ENCODE data around the gene C11orf52.
"Not testable (repeated sequence)": the region's sequence is repeated elsewhere in the genome, so short reads cannot be mapped to it uniquely, and the experiment has no call there.

Gene C11orf52

DNA sequence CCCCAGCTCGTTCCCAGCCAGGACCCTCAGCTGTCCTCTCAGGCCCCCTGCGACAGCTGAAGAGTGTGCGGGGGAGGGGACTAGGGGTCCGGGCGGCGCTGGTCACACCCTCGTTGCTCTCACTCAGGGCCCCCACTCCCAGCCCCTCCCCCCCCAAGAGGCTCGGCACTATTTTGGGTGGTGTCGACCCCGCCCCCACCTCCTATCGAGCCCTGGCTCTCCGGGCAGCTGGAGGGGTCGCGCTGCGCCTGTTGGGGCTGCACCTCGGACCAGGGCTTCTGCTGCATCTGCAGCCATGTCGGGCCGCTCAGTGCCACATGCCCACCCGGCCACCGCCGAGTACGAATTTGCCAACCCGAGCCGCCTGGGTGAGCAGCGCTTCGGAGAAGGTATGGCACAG, 6.2 kb upstream of the C11orf52 start, which contains the start of gene HSPB2:
HSPB2 (plus strand) TSS at position 200 of the 400 bp plus-strand sequence; CDS start at position 296, 96 bp downstream.
- in situ Hi-C loops (cut with HindIII; ENCODE audit: low sequenced_read_pairs) = no loop called here

DNA sequence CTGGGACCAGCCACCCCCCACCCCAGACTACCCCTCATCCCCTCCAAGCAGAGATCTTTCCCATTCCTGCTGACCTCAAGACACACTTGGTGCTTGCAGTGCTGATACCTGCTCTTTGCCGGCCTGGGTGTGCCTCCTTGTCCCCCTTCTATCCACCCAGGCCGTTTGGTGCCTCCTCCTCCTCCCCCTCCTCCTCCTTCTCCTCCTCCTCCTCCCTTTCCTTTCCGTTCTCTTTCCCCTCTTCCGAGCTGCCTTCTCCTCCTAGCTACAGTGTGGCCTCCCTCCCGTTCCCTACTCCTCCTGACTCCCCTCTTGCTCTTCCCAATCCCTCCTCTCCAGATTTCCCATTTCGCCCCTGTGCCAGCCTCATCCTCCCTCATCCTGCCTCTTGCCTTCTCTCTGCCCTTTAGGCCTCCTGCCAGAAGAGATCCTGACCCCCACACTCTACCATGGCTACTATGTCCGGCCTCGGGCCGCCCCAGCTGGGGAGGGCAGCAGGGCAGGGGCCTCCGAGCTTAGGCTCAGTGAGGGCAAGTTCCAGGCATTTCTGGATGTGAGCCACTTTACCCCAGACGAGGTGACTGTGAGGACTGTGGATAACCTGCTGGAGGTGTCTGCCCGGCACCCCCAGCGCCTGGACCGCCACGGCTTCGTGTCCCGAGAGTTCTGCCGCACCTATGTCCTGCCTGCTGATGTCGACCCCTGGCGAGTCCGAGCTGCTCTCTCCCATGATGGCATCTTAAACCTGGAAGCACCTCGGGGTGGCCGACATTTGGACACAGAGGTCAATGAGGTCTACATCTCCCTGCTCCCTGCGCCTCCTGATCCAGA, 5.5 kb upstream of the C11orf52 start:
- in situ Hi-C loops (cut with HindIII; ENCODE audit: low sequenced_read_pairs) = no loop called here

DNA sequence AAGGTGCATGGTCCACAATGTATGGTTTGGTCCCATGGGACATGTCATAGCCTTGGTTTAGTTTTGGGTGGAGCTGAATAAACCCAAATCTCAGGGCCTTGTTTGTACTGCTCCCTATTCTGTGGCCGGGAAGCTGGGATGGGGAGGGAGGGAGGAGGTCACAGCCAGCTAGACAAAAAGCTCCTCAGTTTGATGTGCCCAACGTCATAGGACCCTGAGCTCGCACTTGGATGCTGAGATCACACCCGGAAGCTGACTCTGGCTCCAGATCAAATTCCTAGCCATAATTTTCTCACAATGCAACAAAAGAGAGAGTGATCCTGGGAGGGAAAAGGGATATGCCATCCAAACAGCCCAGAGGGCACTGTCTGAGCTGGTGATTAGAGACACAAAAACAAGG, 4.7 kb upstream of the C11orf52 start:
- in situ Hi-C loops (cut with HindIII; ENCODE audit: low sequenced_read_pairs) = no loop called here

DNA sequence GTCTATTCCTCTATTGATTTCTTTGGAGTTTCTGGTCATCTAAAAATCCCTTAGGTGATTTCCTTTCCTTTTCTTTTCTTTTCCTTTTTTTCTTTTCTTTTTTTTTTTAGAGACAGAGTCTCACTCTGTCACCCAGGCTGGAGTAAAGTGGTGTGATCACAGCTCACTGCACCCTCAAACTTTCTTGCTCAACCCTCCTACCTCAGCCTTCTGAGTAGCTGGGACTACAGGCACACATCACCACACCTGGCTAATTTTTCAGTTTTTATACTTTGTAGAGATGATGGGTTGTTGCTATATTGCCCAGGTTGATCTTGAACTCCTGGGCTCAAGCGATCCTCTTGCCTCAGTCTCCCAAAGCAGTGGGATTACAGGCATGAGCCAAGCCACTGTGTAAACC, 1.9 kb upstream of the C11orf52 start:
- in situ Hi-C loops (cut with HindIII; ENCODE audit: low sequenced_read_pairs) = no loop called here

DNA sequence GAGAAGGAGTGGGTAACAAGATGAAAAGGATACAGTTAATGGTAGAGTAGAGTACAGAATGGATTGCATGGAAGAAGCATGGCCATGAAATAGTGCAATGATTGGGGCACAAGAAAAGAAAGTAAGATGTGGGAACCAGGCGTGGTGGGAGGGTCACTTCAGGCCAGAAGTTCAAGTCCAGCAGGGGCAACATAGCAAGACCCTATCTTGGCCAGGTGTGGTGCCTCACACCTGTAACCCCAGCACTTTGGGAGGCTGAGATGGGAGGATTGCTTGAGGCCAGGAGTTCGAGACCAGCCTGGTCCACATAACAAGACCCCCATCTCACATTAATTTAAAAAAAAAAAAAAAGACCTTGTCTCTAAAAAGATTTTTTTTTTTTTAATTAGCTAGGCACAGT, 1.4 kb upstream of the C11orf52 start:
- in situ Hi-C loops (cut with HindIII; ENCODE audit: low sequenced_read_pairs) = no loop called here

DNA sequence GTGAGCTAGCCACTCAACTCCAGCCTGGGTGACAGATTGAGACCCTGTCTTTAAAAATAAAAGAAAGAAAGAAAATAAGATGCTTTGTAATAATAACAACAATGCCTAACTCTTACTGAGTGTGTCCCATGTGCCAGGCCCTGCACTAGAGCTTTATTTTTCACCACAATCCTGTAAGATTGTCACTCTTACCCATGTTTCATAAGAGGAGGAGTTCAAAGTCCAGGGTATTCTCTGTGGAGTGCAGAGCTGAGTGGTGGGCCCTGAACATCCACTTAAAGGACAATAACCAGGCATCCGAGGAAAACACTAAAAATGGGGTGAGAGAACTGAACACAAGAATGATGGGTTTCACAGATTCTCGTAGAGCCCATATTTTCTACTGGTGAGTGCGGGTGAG, 925 bp upstream of the C11orf52 start:
- in situ Hi-C loops (cut with HindIII; ENCODE audit: low sequenced_read_pairs) = no loop called here

DNA sequence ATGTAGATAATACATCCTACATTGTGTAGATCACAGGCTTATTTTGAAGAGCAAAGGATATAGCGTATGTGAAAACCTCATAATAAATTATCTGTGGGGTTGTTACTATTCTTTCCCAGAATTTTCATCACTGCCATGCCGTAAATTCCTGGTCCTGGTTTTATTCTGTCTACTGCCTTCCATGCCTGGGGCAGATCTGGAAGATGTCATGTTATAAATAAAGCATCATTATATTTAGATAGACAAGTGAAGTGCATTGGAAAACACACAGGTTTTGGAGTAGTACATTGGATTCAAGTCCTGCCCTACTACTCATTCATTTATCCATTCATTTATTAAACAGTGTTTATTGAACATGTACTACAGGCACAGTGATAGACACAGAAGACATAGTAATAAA, 2.2 kb downstream of the C11orf52 start:
- in situ Hi-C loops (cut with HindIII; ENCODE audit: low sequenced_read_pairs) = no loop called here

DNA sequence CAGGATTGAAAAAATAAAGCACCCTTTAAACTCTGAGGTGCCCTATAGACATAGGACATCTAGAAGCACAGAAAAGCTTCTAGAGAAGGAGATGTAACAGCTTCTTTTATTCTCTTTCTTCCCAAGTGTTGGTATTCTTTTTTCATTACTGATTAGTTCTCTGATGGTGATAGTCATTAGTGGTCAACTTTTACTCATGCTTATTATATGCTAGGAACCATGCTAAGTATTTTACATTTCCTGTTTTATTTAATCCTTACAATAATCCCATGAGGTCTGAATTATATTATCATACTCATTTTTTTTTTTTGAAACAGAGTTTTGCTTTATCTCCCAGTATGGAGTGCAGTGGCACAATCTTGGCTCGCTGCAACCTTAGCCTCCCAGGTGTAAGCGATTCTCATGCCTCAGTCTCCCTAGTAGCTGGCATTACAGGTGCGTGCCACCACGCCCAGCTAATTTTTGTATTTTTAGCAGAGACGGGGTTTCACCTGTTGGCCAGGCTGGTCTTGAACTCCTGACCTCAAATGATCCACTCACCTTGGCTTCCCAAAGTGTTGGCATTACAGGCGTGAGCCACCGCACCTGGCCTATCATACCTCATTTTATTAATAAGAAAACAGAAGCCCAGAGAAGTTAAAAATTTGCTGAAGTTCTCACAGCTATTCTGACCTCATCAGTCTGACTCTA, 3.0 kb downstream of the C11orf52 start:
- in situ Hi-C loops (cut with HindIII; ENCODE audit: low sequenced_read_pairs) = no loop called here

DNA sequence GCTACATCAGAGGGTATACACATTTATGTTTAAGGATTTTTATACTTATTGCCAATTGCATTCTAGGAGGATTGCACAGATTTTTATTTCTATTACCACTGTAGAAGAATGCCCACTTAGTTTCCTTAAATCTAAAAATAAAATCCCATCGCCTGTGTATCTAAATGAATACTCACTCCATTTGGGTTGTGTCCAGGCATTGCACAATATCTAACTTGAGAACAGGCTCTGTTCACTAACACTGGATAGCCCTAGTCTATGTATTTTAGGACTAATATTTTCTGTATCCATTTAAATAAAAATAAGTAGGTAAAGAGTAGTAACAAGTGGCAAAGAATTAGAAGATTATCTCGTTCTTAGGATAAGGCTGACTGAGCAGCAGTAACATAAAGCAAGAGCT, 4.1 kb downstream of the C11orf52 start:
- in situ Hi-C loops (cut with HindIII; ENCODE audit: low sequenced_read_pairs) = no loop called here

DNA sequence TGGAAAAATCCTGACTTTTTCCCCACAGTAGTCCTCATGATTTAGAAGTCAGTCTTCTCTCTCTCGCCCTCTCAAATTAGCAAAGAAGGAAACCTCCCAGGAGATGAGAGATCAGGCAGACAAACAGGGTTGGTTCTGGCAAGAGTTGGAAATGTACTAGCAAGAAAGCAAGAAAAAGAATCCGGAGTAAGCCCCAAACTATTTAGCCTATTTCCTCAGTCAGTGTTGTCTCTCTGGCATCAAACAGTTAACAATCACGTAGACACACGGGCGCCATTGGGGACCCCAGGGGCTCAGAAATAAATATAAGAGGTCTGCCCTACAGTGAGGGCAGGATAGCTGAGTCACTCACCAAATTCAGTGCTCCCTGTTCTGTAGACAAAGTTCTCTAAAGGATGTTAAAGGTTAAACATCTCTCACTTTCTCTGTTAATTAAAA, 4.7 kb downstream of the C11orf52 start:
- in situ Hi-C loops (cut with HindIII; ENCODE audit: low sequenced_read_pairs) = no loop called here

DNA sequence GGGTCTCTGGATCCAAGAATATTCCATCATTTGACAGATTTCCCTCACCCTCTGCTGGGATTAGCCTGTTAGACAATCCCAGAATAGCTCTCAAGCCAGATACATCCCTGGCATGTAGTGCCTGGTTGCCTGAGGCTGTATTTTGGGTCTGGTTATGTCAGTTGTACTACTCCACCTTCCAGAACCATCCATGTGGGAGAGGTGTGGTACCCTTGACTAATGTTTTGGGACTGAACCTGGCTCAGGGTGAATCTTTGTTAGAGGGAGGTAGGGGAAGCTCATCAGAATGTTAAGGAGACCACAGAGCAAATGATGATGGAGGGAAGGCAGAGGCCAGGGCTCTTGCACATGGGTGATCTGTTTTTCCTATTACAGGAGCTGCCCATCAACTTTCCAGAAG, 5.2 kb downstream of the C11orf52 start:
- in situ Hi-C loops (cut with HindIII; ENCODE audit: low sequenced_read_pairs) = no loop called here

DNA sequence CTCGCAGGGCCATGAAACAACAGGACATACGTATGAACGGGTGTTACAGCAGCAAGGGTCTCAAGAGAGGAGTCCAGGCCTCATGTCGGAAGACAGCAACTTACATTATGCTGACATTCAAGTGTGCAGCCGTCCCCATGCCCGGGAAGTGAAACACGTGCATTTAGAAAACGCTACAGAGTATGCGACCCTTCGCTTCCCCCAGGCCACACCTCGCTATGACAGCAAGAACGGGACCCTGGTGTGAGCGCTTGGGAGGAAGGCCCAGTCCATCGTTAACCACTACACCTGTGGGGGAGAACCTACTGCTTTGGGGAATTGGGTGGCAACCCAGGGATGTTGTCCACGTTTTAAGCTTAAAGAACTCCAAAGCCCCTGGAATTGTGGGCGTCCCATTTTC, 7.2 kb downstream of the C11orf52 start:
- in situ Hi-C loops (cut with HindIII; ENCODE audit: low sequenced_read_pairs) = loop anchor here (5.0 kb wide), 1 partner anchor 49 kb away; the partner anchor contains the start of genes CFAP68 and FDXACB1

DNA sequence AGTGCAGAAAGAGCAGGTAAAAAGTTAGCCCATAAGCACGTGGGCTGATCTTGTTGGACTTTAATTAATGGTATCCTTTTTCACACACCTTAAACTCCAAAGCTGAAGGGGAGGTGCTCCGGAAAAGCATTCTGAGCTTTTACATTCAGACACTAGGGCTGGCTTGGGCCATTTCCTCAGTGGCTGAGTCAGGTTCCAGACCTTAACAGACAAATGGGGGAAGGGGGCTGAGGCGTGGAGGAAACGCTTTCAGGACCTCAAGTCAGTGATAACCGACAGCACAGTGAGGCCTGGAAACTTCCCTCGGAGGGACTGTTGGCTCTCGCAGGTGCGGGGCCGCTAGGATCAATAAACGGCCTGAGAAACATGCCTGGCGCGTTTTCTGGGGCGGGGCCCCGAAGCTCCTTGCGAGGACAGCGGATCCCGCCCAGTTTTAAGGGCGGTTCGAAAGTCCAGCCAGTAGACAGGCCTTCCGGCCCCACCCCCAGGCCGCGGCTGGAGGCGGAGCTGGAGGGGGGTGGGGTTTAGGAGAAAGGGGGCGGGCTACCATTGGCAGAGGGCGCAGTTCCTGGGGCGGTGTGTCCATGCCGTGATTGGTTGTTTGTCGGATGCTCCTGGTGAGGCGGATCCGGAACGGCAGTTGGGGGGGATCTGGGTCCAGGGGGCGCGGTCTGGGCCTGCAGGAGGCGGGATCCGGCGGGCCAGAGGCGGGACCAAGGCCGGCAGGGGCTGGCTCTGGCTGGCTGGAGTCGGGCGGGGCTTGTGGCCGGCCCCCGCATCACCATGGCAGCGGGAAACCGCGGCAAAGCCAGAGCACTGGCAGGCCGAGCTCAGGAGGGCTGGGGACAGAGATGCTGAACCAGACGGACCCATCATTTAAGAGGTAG, 8.0 kb downstream of the C11orf52 start:
- in situ Hi-C loops (cut with HindIII; ENCODE audit: low sequenced_read_pairs) = loop anchor here (5.0 kb wide), 1 partner anchor 49 kb away; the partner anchor contains the start of genes CFAP68 and FDXACB1

DNA sequence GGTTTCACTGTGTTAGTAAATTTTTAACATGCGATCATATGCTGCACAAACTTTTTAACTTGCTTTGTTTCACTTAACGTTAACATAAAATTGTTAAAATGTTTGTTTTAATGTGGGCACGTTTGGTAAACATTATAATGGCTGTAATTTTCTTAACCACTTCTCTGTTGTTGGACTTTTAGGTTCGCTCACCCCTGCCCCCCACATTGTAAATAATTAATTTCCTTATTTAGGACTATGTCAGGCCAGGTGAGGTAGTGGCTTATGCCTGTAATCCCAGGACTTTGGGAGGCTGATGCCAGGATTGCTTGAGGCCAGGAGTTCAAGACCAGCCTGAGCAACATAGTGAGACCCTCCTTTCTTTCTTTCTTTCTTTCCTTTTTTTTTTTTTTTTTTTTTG, 11.8 kb downstream of the C11orf52 start:
- in situ Hi-C loops (cut with HindIII; ENCODE audit: low sequenced_read_pairs) = no loop called here

DNA sequence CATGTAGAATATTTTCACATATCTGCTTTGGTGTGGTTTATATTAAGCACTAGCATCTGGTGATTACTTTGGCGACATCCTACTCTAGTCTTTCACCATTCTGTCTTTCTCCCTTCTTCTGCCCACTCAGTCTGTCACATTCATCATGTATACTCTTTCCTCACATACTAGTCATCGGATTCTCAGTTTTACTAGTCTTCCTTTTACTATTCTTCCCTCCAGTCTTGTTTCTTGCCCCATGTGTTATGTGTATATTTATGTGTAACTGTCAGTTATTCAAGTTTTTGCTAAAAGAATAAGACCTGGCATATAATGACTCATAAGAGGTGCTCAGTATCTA, 13.9 kb downstream of the C11orf52 start:
- in situ Hi-C loops (cut with HindIII; ENCODE audit: low sequenced_read_pairs) = no loop called here

DNA sequence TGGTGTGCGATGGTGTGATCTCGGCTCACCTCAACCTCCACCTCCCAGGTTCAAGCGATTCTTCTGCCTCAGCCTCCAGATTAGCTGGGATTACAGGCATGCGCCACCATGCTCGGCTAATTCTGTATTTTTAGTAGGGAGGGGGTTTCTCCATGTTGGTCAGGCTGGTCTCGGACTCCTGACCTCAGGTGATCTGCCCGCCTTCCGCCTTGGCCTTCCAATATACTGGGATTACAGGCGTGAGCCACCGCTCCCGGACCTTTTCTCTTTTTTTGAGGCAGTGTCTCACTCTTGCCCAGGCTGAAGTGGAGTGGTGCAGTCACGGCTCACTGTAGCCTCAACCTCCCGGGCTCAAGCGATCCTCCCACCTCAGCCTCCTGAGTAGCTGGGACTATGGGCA, 14.5 kb downstream of the C11orf52 start:
- in situ Hi-C loops (cut with HindIII; ENCODE audit: low sequenced_read_pairs) = not testable (repeated sequence)

DNA sequence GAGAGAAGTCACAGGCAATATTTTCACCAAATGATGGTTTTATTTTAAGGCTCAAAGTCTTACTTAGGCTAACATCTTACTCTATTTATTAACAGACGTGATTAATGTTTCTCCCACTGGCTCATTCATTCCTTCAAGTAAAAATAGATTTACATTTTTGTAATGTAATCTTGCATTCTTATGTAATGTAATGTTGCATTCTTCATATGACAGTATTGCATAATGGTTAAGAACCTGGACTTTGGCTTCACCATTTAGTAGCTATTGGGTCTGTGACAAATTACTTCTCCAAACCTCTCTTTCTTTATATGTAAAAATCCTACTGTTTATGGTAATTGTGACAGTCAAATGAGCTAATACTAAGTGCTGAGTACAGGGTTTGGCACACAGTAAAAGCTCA, 15.2 kb downstream of the C11orf52 start:
- in situ Hi-C loops (cut with HindIII; ENCODE audit: low sequenced_read_pairs) = no loop called here

DNA sequence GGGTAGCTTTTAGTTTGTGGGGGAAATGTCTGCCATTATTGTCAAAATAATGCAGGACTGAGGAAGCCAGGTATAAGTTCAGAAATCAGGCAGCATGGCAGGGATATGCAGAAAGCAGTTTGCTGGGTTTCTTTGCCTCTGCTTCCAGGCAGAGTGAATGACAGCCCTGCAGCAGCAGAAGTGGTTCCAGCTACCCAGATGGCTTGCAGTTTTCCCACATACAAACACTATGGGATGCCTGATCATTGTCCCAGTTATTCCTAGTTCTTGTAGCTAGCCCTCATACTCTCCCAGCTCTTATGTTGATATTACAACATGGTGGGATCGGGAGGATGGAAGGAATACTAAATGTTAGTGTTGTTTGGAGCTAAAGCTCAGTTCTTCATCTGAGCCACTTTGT, 15.6 kb downstream of the C11orf52 start:
- in situ Hi-C loops (cut with HindIII; ENCODE audit: low sequenced_read_pairs) = no loop called here

DNA sequence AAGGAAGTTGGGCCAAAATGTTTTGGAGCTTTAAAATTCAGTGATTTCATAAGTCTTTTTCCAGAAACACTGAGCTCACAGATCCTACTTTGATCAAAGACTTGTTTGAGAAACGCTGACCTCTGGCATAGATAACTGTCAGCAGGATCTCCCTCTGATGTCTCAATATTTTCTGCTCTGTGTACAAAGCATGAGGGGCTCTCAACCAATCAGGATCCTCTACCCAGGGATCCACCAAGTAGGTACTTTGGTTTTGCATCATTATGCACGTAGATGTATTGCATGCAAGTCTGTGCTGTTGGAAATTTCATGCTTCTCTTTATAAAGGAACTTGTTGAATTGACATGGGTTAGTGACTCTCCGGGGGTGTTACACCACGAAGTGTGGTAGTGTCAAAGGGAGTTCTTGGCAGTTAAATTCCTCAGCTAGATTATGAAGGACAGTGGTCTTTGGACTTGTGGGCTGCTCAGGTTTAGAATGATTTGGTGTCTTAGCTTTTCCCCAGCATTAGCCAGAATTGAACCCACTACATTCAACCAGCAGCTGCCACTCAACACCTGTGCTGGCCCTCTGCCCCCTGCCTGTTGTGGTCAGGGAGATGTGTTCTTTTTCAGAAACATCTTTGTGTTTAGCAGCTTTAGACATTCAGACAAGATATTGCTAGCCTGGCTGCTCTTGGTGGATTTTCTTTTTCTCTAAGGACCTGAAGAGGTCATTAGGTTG, 16.8 kb downstream of the C11orf52 start:
- in situ Hi-C loops (cut with HindIII; ENCODE audit: low sequenced_read_pairs) = no loop called here

DNA sequence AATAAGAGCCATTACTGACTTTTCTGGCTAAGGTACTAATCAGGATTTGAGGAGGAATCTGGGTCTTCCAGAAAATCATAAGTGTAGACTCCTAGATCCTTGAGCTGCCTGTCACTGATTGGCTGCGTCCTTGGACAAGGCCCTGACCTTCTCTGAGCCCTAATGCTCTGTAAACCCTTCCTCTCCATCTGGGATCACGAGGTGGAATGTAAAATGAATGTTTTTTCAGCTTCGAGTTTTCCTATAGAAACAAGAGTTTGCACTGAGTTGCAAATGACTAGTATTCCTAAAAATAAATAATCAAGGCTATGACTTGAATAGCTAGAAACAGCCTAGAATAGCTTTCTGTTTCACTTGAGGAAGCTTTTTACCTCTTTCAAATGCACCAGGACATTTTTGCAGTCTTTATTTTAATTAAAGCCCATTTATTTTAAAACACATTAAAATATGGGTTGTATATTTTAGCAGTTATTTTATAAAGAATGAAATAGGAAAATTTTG, 17.4 kb downstream of the C11orf52 start:
- in situ Hi-C loops (cut with HindIII; ENCODE audit: low sequenced_read_pairs) = no loop called here

DNA sequence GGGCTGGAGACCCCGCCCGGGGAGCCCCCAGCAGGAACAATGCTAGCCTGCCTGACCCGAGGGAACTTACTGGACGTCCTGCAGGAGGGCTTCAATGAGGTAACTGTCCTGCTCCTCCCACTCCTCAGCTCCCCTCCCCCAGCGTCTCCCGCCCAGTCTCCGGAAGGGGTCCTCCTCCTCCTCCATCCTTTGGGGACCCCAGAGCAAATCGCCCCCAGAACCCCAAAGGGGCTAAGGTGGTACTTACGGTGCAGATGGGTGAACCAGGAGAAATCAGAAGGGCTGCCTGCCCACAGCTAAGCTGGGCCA, 18.7 kb downstream of the C11orf52 start:
- in situ Hi-C loops (cut with HindIII; ENCODE audit: low sequenced_read_pairs) = no loop called here

Data from endothelial cell of hepatic sinusoid (primary cell).